IMR-90 (cell line): ENCODE measurements around the gene SLC7A7. TPM values are rescaled to one million over a fixed set of nuclear protein-coding genes. Genes with fewer than 3 reads are reported as not detected.
A peak's percentile ranks its signal among the peaks of the same experiment; 100 is the strongest.

ENCODE experiments used
- ATAC-seq: fragments of 200-7000 bp; cut with Tn5 transposase; 2 replicates; pipeline ENCODE4 v1.9.1; 2020; ENCODE audit warnings: low read depth, mild to moderate bottlenecking, moderate library complexity
- BruUV-seq: library from RNA; stranded (reverse); fragments of 400-500 nt; replicated peaks from 2 replicates; lab custom pipeline; 2021; lab: Mats Ljungman, UMichigan
- CTCF ChIA-PET: fragments of 300-600 bp; formaldehyde crosslinking; extraction: SDS; loops from one replicate; lab custom pipeline; 2021; ENCODE audit warnings: antibody characterized with exemption; lab: Yijun Ruan, JAX
- POLR2A ChIA-PET: fragments of 300-600 bp; sonication (Branson Sonifier 250); formaldehyde crosslinking; loops from one replicate; lab custom pipeline; 2022; ENCODE audit warnings: antibody characterized with exemption; ENCODE audit not compliant: unreplicated experiment; lab: Charles Lee
- DNase-seq: peaks from one replicate; pipeline ENCODE4 v3.0.0; 2013
- H2AFZ ChIP-seq: replicated peaks from 2 replicates; pipeline ENCODE3; 2013; ENCODE audit warnings: low read length, mild to moderate bottlenecking; ENCODE audit not compliant: poor library complexity
- H2AK5ac ChIP-seq: 2 replicates; pipeline ENCODE4 v1.6.1; 2013; ENCODE audit warnings: low read depth, low read length, inconsistent platforms
- H2AK9ac ChIP-seq: replicated peaks from 2 replicates; pipeline ENCODE3; 2013; ENCODE audit warnings: mild to moderate bottlenecking, low read depth, low read length, moderate library complexity; ENCODE audit not compliant: poor library complexity
- H2BK120ac ChIP-seq: 2 replicates; pipeline ENCODE4 v1.6.1; 2013; ENCODE audit warnings: low read depth, low read length, inconsistent platforms
- H2BK15ac ChIP-seq: 3 replicates; pipeline ENCODE4 v1.6.1; 2013; ENCODE audit warnings: low read depth, low read length, inconsistent platforms
- H2BK20ac ChIP-seq: 2 replicates; pipeline ENCODE4 v1.6.1; 2013; ENCODE audit warnings: low read depth, mild to moderate bottlenecking, inconsistent platforms, low read length, moderate library complexity
- H2BK5ac ChIP-seq: 2 replicates; pipeline ENCODE4 v1.6.1; 2013; ENCODE audit warnings: mild to moderate bottlenecking, low read depth, low read length, inconsistent platforms; ENCODE audit not compliant: poor library complexity, severe bottlenecking
- H3K14ac ChIP-seq: replicated peaks from 2 replicates; pipeline ENCODE4 v1.6.1; 2013; ENCODE audit warnings: low read depth, low read length, inconsistent platforms
- H3K18ac ChIP-seq: 2 replicates; pipeline ENCODE4 v1.6.1; 2013; ENCODE audit warnings: low read depth, low read length, control low read depth
- H3K23ac ChIP-seq: 2 replicates; pipeline ENCODE4 v1.6.1; 2013; ENCODE audit warnings: low read depth, low read length, inconsistent platforms
- H3K27ac ChIP-seq: 2 replicates; pipeline ENCODE4 v1.5.1; 2013; ENCODE audit warnings: mild to moderate bottlenecking, control low read depth, low read length; ENCODE audit not compliant: insufficient read depth
- H3K27me3 ChIP-seq: 2 replicates; pipeline ENCODE4 v1.6.1; 2013; ENCODE audit warnings: low read length; ENCODE audit not compliant: control insufficient read depth, insufficient read depth
- H3K36me3 ChIP-seq: 2 replicates; pipeline ENCODE4 v1.6.1; 2013; ENCODE audit warnings: low read length, mixed read lengths; ENCODE audit not compliant: control insufficient read depth, insufficient read depth
- H3K4ac ChIP-seq: 2 replicates; pipeline ENCODE4 v1.6.1; 2013; ENCODE audit warnings: low read depth, low read length, inconsistent platforms
- H3K4me1 ChIP-seq: 2 replicates; pipeline ENCODE4 v1.6.1; 2013; ENCODE audit warnings: low read length, mixed read lengths; ENCODE audit not compliant: control insufficient read depth, insufficient read depth
- H3K4me2 ChIP-seq: 2 replicates; pipeline ENCODE4 v1.6.1; 2013; ENCODE audit warnings: low read depth, mild to moderate bottlenecking, control low read depth, low read length, moderate library complexity
- H3K4me3 ChIP-seq: 2 replicates; pipeline ENCODE4 v1.5.1; 2013; ENCODE audit warnings: low read depth, mild to moderate bottlenecking, control low read depth, low read length, moderate library complexity; ENCODE audit not compliant: insufficient read depth
- H3K56ac ChIP-seq: 2 replicates; pipeline ENCODE4 v1.6.1; 2013; ENCODE audit warnings: low read length, inconsistent platforms; ENCODE audit not compliant: insufficient read depth; ENCODE audit errors: extremely low read depth
- H3K79me1 ChIP-seq, 2 experiments: 2 replicates each; pipeline ENCODE4 v1.6.1; 2013; ENCODE audit warnings: low read length in 2 of 2, inconsistent platforms in 1 of 2, low read depth in 1 of 2
- H3K9ac ChIP-seq: 2 replicates; pipeline ENCODE4 v1.6.1; 2013; ENCODE audit warnings: low read depth, low read length, control low read depth
- H3K9me1 ChIP-seq: 2 replicates; pipeline ENCODE4 v1.6.1; 2013; ENCODE audit warnings: low read length, inconsistent platforms; ENCODE audit not compliant: insufficient read depth
- H3K9me3 ChIP-seq: 2 replicates; pipeline ENCODE4 v1.6.1; 2013; ENCODE audit warnings: low read length; ENCODE audit not compliant: control insufficient read depth, insufficient read depth
- H4K20me1 ChIP-seq: 2 replicates; pipeline ENCODE4 v1.6.1; 2013; ENCODE audit warnings: low read length, inconsistent platforms; ENCODE audit not compliant: insufficient read depth
- H4K5ac ChIP-seq: 2 replicates; pipeline ENCODE4 v1.6.1; 2013; ENCODE audit warnings: mild to moderate bottlenecking, low read depth, low read length, control low read depth
- H4K8ac ChIP-seq, 2 experiments: 2 replicates each; pipeline ENCODE4 v1.6.1; 2013; ENCODE audit warnings: low read depth in 2 of 2, low read length in 2 of 2, control low read depth in 1 of 2, inconsistent platforms in 1 of 2
- H4K91ac ChIP-seq: 2 replicates; pipeline ENCODE4 v1.6.1; 2013; ENCODE audit warnings: low read depth, low read length, inconsistent platforms; ENCODE audit not compliant: insufficient read depth
- BHLHE40 ChIP-seq: fragments of 150-350 bp; IDR thresholded peaks from 2 replicates; pipeline ENCODE4 v1.6.1; 2016; ENCODE audit warnings: mild to moderate bottlenecking, low read depth, low read length
- CEBPB ChIP-seq: IDR thresholded peaks from 2 replicates; pipeline ENCODE4 v1.6.1; 2012; ENCODE audit warnings: low read depth, low read length, improper control_type of control experiment
- CHD1 ChIP-seq: IDR thresholded peaks from 2 replicates; pipeline ENCODE4 v1.6.1; 2012; ENCODE audit warnings: low read depth, low read length, improper control_type of control experiment
- CTCF ChIP-seq: conservative IDR thresholded peaks from 2 replicates; pipeline ENCODE4 v1.5.1; 2012; ENCODE audit warnings: mild to moderate bottlenecking, low read depth, low read length, improper control_type of control experiment
- FOS ChIP-seq: fragments of 150-350 bp; IDR thresholded peaks from 2 replicates; pipeline ENCODE4 v1.6.1; 2016; ENCODE audit warnings: low read depth, low read length
- MAFK ChIP-seq: IDR thresholded peaks from 2 replicates; pipeline ENCODE4 v1.6.1; 2012; ENCODE audit warnings: low read depth, low read length, improper control_type of control experiment
- MAZ ChIP-seq: IDR thresholded peaks from 2 replicates; pipeline ENCODE4 v1.6.1; 2012; ENCODE audit warnings: low read depth, mild to moderate bottlenecking, low read length, improper control_type of control experiment, moderate library complexity, borderline replicate concordance
- MXI1 ChIP-seq: IDR thresholded peaks from 2 replicates; pipeline ENCODE4 v1.6.1; 2012; ENCODE audit warnings: low read depth, mild to moderate bottlenecking, low read length, moderate library complexity, borderline replicate concordance
- NFE2L2 ChIP-seq: fragments of 150-350 bp; IDR thresholded peaks from 2 replicates; pipeline ENCODE4 v1.6.1; 2016; ENCODE audit warnings: low read depth, mild to moderate bottlenecking, low read length
- POLR2A ChIP-seq: IDR thresholded peaks from 2 replicates; pipeline ENCODE4 v1.6.1; 2012; ENCODE audit warnings: mild to moderate bottlenecking, low read depth, low read length
- RAD21 ChIP-seq: IDR thresholded peaks from 2 replicates; pipeline ENCODE4 v1.6.1; 2012; ENCODE audit warnings: low read length, improper control_type of control experiment
- RCOR1 ChIP-seq: IDR thresholded peaks from 2 replicates; pipeline ENCODE4 v1.6.1; 2012; ENCODE audit warnings: mild to moderate bottlenecking, low read length, improper control_type of control experiment; ENCODE audit not compliant: insufficient replicate concordance
- RFX5 ChIP-seq: IDR thresholded peaks from 2 replicates; pipeline ENCODE4 v1.8.0; 2012; ENCODE audit warnings: low read depth, mild to moderate bottlenecking, low read length, moderate library complexity
- SMC3 ChIP-seq: fragments of 150-350 bp; IDR thresholded peaks from 2 replicates; pipeline ENCODE4 v1.6.1; 2016; ENCODE audit warnings: low read depth, mild to moderate bottlenecking, antibody characterized with exemption, low read length, moderate library complexity
- WGBS, 2 experiments: methylation state at CpG; one replicate each; pipeline versions ENCODE4 v1.1.5 to v1.1.7; 2013; ENCODE audit warnings: missing lambda C conversion rate in 2 of 2; ENCODE audit not compliant: insufficient read length in 1 of 2; ENCODE audit errors: extremely low coverage in 2 of 2; 5-methylcytosine and 5-hydroxymethylcytosine counted together
- dilution Hi-C: fragments of 300-500 bp; cut with HindIII; formaldehyde crosslinking; loops from one replicate; pipeline ENCODE4 v1.14.3; 2018; ENCODE audit warnings: low sequenced_read_pairs; ENCODE audit not compliant: unreplicated experiment
- in situ Hi-C: fragments of 300-500 bp; cut with MboI; formaldehyde crosslinking; loops from 3 replicates; pipeline ENCODE4 v1.14.3; 2019; ENCODE audit warnings: low sequenced_read_pairs, inconsistent platforms, mixed read lengths
- intact Hi-C: fragments of 100-400 bp; cut with micrococcal nuclease; formaldehyde crosslinking; loops from 2 replicates; pipeline ENCODE4 v1.10.0; 2022
- polyA plus RNA-seq, 3 experiments: library from polyadenylated mRNA; depleted of rRNA; stranded (reverse); fragments of >200 nt; gene quantifications; 2 replicates each; pipeline ENCODE4 v1.2.3, GENCODE V29; 2012; ENCODE audit warnings: low replicate concordance in 1 of 3
- total RNA-seq: library from RNA; depleted of rRNA; stranded (reverse); fragments of >200 nt; gene quantifications from 2 replicates; pipeline ENCODE4 v1.2.3, GENCODE V29; 2012
- TF ChIP-seq, protein P1 (sequence below): fragments of 150-350 bp; IDR thresholded peaks from 2 replicates; pipeline ENCODE4 v1.6.1; 2016; ENCODE audit warnings: low read depth, mild to moderate bottlenecking, low read length, moderate library complexity, borderline replicate concordance
- TF ChIP-seq, protein P2 (sequence below): fragments of 150-350 bp; IDR thresholded peaks from 2 replicates; pipeline ENCODE4 v1.6.1; 2017; ENCODE audit warnings: mild to moderate bottlenecking, antibody characterized with exemption, low read length, low read depth

SLC7A7 gene
- total and polyA plus RNA-seq, 2 of the 4 experiments (the other 2 are of a cell fraction) = 1.8 to 2.0 TPM

DNA sequence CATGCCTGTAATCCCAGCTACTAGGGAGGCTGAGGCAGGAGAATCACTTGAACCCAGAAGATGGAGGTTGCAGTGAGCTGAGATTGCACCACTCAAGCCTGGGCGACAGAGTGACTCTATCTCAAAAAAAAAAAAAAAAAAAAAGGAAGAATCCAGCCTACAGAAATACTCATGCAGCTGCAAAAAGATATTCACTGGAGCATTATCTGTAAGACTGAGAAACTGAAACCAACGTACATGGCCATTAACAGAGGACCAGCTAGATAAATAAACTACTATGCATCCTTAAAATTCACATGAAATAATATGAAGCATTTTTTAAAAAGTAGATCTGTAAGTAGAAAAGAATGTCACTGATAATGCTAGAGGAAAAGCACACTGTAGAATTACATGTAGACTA lies 3.5 kb downstream of the SLC7A7 start:
- H3K79me1 ChIP-seq = no peaks in the 10 kb centered on the region
- BruUV-seq = no TSS peak
- dilution Hi-C loops = no loop called here

More for the DNA sequence above, 3.5 kb downstream of the SLC7A7 start:
- peaks cover 10% of the 10 kb centered on the region; the same call in 1 of the 2 replicates for H3K4me1 ChIP-seq
- H4K5ac ChIP-seq = no peak overlapping the region
- no peak overlapping the region for H3K18ac ChIP-seq
- ChIA-PET CTCF (no interaction called here), POLR2A (interaction anchor here (0.6 kb wide), 1 partner anchor 85 kb away, joined by 5 read pairs; no protein-coding TSS in a partner anchor)
- no peak overlapping the region for H2BK20ac ChIP-seq
- no peak overlapping the region for H3K14ac ChIP-seq
- H3K9me3 ChIP-seq = no peaks in the 10 kb centered on the region
- no peak overlapping the region for H2BK120ac ChIP-seq
- H2BK15ac ChIP-seq = no peak overlapping the region
- WGBS, 2 experiments = no CpG with 5 or more reads among the region's 2 CpGs
- H2BK5ac ChIP-seq = no peak overlapping the region
- H4K91ac ChIP-seq = no peak overlapping the region
- TF ChIP-seq, protein P1, sequence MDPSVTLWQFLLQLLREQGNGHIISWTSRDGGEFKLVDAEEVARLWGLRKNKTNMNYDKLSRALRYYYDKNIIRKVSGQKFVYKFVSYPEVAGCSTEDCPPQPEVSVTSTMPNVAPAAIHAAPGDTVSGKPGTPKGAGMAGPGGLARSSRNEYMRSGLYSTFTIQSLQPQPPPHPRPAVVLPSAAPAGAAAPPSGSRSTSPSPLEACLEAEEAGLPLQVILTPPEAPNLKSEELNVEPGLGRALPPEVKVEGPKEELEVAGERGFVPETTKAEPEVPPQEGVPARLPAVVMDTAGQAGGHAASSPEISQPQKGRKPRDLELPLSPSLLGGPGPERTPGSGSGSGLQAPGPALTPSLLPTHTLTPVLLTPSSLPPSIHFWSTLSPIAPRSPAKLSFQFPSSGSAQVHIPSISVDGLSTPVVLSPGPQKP = no peak
- TF ChIP-seq RCOR1 = no peak
- no peak for TF ChIP-seq BHLHE40
- TF ChIP-seq MXI1 = no peak
- TF ChIP-seq MAFK = no peak
- no peak for TF ChIP-seq RAD21
- TF ChIP-seq CTCF = no peak
- TF ChIP-seq CEBPB = no peak
- TF ChIP-seq MAZ = no peak
- TF ChIP-seq RFX5 = no peak
- no peak for TF ChIP-seq FOS
- TF ChIP-seq NFE2L2 = no peak
- no peak for TF ChIP-seq CHD1
- no peak for TF ChIP-seq POLR2A
- TF ChIP-seq SMC3 = no peak
- TF ChIP-seq, protein P2, sequence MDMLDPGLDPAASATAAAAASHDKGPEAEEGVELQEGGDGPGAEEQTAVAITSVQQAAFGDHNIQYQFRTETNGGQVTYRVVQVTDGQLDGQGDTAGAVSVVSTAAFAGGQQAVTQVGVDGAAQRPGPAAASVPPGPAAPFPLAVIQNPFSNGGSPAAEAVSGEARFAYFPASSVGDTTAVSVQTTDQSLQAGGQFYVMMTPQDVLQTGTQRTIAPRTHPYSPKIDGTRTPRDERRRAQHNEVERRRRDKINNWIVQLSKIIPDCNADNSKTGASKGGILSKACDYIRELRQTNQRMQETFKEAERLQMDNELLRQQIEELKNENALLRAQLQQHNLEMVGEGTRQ = no peak
- H3K9ac ChIP-seq = no peak overlapping the region
- no peak overlapping the region for H2AK9ac ChIP-seq
- no peak overlapping the region for H3K23ac ChIP-seq
- no peaks in the 10 kb centered on the region for H4K20me1 ChIP-seq
- H3K27me3 ChIP-seq = no peaks in the 10 kb centered on the region
- H3K56ac ChIP-seq = no peak overlapping the region
- no peak overlapping the region for H2AFZ ChIP-seq
- H4K8ac ChIP-seq = no peak overlapping the region
- intact Hi-C loops = no loop called here
- peak; percentile 79 for ATAC-seq
- in situ Hi-C loops = no loop called here
- H3K4me2 ChIP-seq = no peak overlapping the region
- peak; percentile 87 for DNase-seq
- no peak overlapping the region for H3K4me3 ChIP-seq
- H3K36me3 ChIP-seq = no peaks in the 10 kb centered on the region
- H3K9me1 ChIP-seq = 0 out of 2 replicates have a peak, but pooled peaks cover 11% of the 10 kb centered on the region
- H2AK5ac ChIP-seq = no peak overlapping the region
- H3K27ac ChIP-seq = no peak overlapping the region
- no peak overlapping the region for H3K4ac ChIP-seq
